GM18502 (cell line): ENCODE data around the gene ZNF511.

Source experiments
- ATAC-seq: cut with Tn5 transposase; IDR thresholded peaks from one replicate; pipeline ENCODE4 v1.9.1; 2021; ENCODE audit warnings: mild to moderate bottlenecking; ENCODE audit not compliant: unreplicated experiment, poor library complexity

The ZNF511 gene

GRCh38 chr10:133273534-133274143 is 35.1 kb upstream of the ZNF511 start:
- ATAC-seq, result no peak

- peak; percentile 57 for ATAC-seq
These were observed 33.7 kb upstream of the ZNF511 start for GRCh38 chr10:133274751-133275683.

- peak; percentile 33 for ATAC-seq
These were observed 33.0 kb upstream of the ZNF511 start for GRCh38 chr10:133275684-133276092.

GRCh38 chr10:133276100-133276434 is 32.6 kb upstream of the ZNF511 start:
- peak; percentile 0 for ATAC-seq

GRCh38 chr10:133276435-133277201 is 32.1 kb upstream of the ZNF511 start, which contains the start of gene ADAM8:
Gene ADAM8 (minus strand): TSS chr10:133276868. CDS start chr10:133276817, 51 bp downstream.
- ATAC-seq, result peak; percentile 51

GRCh38 chr10:133277277-133277992 is 31.3 kb upstream of the ZNF511 start:
- ATAC-seq, result no peak

- ATAC-seq, result no peak
These were observed 30.6 kb upstream of the ZNF511 start for GRCh38 chr10:133277993-133278576.

GRCh38 chr10:133278577-133279265 is 30.0 kb upstream of the ZNF511 start:
- ATAC-seq, result peak; percentile 39

- ATAC-seq, result no peak
These were observed 29.1 kb upstream of the ZNF511 start for GRCh38 chr10:133279326-133280226.

- no peak for ATAC-seq
These were observed 28.2 kb upstream of the ZNF511 start for GRCh38 chr10:133280391-133281059.

- ATAC-seq, result no peak
These were observed 27.6 kb upstream of the ZNF511 start for GRCh38 chr10:133281084-133281483.

- no peak for ATAC-seq
These were observed 26.9 kb upstream of the ZNF511 start for GRCh38 chr10:133281628-133282372.

GRCh38 chr10:133282846-133283390 is 25.8 kb upstream of the ZNF511 start:
- no peak for ATAC-seq

GRCh38 chr10:133283931-133284330 is 24.8 kb upstream of the ZNF511 start:
- ATAC-seq, result no peak

GRCh38 chr10:133285217-133285616 is 23.5 kb upstream of the ZNF511 start:
- no peak for ATAC-seq

GRCh38 chr10:133286366-133286765 is 22.3 kb upstream of the ZNF511 start:
- no peak for ATAC-seq
